Measurements from ENCODE around the gene CHTOP.

The CHTOP gene

DNA sequence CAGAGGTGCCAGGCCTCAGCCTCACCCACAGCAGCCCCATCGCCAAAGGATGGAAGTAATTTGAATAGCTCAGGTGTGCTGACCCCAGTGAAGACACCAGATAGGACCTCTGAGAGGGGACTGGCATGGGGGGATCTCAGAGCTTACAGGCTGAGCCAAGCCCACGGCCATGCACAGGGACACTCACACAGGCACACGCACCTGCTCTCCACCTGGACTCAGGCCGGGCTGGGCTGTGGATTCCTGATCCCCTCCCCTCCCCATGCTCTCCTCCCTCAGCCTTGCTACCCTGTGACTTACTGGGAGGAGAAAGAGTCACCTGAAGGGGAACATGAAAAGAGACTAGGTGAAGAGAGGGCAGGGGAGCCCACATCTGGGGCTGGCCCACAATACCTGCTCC lies 59.6 kb downstream of the CHTOP start:
- no peak for DNase-seq
